ACHN (cell line): ENCODE measurements around the gene ULK2.
A peak's percentile ranks its signal among the peaks of the same experiment; 100 is the strongest.
"Not testable (repeated sequence)": the region's sequence is repeated elsewhere in the genome, so short reads cannot be mapped to it uniquely, and the experiment has no call there.

Source experiments
- DNase-seq: peaks from one replicate; pipeline ENCODE4 v3.0.0-alpha.2; 2015
- in situ Hi-C: cut with HindIII; loops from 2 replicates; pipeline ENCODE4 v1.10.0; 2017; ENCODE audit warnings: low sequenced_read_pairs, low pct_ligation_motif_present, low pct_unique_long_range_greater_than_20kb

The ULK2 gene

DNA sequence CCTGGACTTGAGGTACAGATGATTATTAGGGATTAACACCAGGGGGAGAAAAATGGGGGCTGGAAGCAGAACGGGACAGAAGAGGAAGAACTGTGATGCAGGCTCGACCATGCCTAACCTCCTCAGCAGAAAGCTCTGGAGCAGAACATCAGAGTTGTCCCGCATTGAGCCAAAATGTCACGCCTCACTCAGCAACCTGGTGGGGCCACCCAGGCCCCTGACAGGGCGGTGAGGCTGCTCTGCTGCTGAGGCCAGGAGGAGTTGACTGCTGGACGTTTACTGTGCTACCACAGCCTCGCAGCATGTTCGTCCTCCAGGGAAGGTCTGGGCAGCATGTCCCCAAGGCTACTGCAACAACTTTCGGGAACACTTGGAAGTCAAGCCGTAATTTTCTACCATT lies 6.5 kb upstream of the ULK2 start:
- in situ Hi-C loops = no loop called here
- no peak for DNase-seq

DNA sequence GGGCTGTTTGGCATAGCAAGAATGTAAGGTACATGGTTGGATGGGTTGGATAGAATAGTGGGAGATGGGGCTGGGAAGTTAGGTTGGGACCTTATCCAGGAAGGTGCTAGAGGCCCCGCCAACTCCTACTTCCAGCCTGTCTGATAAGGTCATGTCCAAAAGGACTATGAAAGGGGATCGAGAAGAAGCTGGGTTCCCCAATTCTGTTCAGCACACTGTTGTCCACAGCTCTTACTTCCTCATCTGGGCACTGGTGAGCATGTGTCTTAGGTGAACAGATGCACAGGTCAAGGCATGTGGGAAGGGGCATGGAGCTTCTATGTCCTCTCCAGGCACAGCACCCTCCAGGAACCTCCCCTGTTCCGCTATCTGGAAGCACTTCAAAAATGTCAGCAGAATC lies 5.6 kb upstream of the ULK2 start:
- in situ Hi-C loops = no loop called here
- no peak for DNase-seq

DNA sequence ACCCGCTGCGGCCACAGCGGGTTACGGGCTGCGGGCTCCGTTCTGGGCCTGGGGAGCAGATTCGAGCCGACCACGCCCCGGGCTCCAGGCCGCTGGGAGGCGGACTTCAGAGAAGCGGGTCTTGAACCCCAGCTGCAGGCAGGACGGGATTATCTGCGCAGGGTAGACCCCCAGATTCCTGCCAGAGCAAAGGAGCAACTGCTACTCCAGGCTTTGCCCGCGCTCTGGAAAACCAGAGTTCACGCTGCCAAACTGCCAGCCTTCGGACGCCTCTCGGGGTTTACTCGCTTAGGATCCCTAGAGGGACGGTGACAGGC lies 301 bp upstream of the ULK2 start:
- in situ Hi-C loops = no loop called here
- DNase-seq = no peak

DNA sequence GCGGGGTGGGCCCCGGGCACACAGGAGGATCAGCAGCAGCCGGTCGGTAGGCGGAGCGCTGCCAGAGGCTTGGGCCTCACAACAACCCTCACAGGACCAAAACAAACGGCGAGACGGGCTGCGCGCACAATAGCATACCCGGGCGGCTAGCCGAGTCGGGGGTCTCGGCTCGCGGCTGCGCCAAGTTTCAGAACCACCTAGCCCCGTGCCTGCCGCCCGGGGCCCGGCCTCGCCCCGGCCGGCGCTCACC lies 732 bp downstream of the ULK2 start:
- in situ Hi-C loops = no loop called here
- peak; percentile 66 for DNase-seq

DNA sequence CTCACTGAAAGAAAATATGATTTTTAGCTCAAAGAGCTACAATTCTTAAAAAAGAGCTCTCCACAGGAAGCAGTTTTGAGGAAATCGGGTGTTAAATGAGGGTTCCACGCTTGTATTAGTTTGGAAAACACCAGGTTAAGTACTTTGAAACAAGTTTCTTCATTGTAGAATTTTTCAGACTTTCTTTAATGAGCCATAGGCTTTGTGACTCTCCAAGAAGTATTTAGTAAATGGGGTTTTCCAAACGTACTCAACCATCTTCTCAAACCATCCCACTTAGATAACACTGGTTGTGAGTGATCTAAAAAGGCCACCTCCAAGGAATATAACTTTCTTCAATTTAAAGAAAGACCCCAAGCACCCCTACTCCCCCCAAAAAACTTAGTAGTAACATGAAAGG lies 2.7 kb downstream of the ULK2 start:
- DNase-seq = no peak
- in situ Hi-C loops = no loop called here

DNA sequence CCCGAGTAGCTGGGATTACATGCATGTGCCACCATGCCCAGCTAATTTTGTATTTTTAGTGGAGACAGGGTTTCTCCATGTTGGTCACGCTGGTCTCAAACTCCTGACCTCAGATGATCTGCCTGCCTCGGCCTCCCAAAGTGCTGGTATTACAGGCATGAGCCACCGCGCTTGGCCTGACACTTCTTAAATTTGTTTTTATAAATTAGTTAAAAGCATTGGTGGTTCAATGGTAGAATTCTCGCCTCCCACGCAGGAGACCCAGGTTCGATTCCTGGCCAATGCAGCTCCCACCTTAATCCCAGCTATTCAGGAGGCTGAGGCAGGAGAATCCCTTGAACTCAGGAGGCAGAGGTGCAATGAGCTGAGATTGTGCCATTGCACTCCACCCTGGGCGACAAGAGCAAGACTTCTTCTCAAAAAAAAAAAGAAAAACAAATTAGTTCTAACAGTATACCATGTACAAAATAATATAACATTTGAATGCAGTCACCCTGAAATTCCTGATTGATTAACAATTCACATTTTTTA lies 7.0 kb downstream of the ULK2 start:
- in situ Hi-C loops, DNase-seq: not testable (repeated sequence)

DNA sequence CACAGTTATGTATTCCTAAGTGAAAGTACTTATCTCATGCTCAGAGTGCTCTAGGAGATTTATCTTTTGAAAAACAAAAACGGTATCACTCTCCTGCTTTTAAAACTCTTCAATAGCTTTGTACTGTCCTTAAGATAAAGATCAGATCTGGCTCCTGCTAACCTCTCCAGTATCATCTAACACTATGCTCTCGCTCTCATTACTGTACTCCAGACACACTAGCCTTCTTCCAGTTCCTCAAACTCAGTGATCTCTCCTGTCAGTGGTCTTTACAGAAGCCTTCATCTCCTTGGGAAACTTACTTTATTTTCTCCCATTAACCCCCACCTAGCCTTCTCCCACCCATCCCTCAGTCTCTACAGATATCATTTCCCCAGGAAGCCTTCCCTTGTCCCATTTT lies 10.1 kb downstream of the ULK2 start:
- in situ Hi-C loops = no loop called here
- DNase-seq = no peak

DNA sequence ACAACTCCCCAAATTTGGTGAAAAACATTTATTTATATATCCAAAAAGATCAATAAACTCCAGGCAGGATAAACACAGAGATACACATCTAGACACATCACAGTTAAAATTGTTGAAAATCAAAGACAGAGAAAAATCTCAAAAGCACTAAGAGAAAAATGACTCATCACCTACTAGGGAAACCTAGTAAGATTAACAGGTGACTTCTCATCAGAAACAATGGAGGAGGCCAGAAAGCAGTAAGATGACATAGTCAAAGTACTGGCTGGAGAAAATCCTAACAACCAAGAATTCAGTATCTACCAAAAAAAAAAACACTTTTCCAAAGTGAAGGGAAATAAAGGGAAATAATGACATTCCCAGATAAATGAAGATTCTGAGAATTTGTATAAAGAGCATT lies 33.8 kb downstream of the ULK2 start:
- in situ Hi-C loops = no loop called here
- DNase-seq = no peak

DNA sequence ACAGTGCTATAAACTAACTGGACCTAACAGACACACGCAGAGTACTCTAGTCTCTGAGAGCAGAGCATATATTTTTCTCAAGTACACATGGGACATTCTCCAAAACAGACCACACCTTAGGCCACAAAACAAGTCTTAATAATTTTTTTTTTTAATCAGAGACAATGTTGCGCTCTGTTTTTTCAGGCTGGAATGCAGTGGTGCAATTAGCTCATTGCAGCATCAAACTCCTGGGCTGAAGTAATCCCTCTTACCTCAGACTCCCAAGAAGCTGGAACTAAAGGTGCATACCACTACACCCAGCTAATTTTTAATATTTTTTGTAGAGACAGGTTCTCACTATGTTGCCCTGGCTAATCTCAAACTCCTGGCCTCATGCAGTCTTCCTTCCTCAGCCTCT lies 37.7 kb downstream of the ULK2 start:
- in situ Hi-C loops = no loop called here
- no peak for DNase-seq

DNA sequence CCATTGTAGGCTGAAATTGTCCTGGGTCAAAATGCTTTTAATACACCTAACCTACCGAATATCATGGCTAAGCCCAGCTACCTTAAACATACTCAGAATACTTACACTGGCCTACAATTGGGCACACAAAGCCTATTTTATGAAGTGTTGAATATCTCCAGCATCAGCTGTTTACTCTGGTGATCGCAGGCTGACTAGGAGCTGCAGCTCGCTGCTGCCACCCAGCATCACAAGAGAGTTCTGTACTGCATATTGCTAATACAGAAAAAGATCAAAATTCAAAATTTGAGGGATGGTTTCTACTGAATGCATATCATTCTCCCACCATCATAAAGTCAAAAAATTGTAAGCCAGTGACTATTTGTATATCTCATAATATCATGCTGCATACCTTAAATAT lies 55.3 kb downstream of the ULK2 start:
- in situ Hi-C loops = no loop called here
- peak; percentile 7 for DNase-seq

DNA sequence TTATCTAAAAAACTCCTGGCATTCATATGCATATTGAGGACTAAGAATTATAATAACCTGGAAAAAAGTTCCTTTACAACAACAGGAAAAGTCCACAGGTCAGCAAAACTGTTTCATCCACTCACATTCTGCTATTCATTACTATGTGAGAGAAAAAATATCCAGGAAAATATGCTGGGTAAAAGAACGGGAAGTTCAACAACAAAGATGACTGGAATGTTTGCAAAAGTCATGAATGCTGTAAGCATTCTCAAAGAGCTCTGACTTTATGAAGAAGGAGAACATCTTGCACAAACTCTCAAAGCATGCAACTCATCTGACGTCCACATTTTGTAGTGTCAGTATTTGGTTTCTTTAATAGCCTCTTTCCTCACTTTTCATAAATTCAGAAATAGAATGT lies 62.7 kb downstream of the ULK2 start:
- in situ Hi-C loops = no loop called here
- no peak for DNase-seq

DNA sequence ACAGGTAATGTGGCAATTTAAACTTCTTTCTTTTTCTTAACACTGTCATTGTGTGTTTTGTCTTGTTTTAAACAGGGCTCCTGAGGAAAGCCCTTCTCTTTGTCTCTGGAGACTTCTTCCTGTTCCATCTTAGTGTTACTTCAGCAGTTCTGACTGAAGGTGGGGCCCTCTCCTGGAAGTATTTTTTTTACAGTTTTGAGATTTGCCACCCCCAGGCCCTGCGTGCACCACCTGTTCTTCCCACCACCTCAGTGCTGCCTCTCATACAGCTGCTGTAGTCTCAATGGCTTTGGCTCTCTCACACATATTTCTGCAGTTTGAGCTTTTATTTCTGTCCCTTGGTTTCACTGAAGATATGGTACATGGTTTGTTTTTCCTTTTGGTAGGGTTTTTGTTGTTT lies 67.2 kb downstream of the ULK2 start:
- in situ Hi-C loops = no loop called here
- no peak for DNase-seq

DNA sequence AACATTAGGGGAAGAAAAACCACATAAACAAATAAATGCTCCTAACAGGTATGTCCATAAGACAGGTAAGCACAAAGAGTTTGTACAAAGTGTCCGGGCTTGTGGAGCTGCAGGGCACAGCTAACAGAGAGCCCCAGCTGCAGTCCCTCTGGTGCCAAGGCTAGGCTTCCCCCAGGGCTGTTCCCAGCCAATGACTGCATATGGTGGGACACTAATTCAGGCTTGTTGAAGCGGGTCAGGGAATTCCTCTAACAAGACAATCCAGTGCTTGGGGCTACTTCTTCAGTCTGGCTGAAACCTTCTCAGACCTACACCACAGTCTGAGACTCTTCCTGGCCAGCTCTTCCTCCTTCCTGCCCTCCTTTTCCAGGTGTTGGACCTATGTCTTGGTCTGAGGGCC lies 67.9 kb downstream of the ULK2 start:
- DNase-seq = no peak
- in situ Hi-C loops = no loop called here

DNA sequence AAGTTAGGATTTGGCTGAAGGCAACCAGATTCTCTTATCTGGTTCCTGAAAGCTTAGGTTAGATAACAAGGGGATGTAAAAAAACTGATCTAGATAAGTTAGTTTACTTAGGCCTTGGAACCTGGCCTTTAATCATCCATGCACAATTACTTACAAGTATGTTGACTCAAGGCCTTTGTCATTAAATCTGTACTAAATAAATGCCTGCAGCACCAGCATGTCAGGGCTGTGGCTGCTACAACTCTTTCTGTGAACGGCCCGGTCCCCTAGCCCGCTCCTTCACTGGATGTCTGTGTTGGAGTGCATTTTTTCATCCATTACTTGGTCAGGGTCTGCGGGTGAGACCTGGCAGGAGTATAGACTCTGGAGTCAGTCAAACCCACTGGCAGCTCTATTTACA lies 71.3 kb downstream of the ULK2 start:
- in situ Hi-C loops = no loop called here
- DNase-seq = no peak

DNA sequence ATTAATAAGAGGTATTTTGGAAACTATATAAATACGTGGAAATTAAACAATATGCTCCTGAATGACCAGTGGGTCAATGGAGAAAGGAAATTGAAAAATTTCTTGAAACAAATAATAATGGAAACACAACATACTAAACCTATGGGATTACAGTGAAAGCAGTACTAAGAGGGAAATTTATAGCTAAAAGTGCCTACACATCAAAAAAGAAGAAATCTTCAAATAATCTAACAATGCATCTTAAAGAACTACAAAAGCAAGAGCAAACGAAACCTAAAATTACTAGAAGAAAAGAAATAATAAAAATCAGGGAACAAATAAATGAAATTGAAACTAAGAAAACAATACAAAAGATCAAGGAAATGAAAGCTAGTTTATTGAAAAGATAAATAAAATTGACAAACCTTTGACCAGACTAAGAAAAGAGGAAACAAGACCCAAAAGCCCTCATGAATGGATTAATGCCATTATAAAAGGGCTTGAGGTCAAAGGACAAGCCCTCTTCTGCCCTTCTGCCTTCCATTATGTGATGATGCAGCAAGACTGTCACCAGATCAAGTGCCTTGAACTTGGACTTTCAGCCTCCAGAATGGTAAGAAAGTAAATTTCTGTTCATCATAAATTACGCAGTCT lies 75.7 kb downstream of the ULK2 start:
- no peak for DNase-seq
- in situ Hi-C loops = no loop called here

DNA sequence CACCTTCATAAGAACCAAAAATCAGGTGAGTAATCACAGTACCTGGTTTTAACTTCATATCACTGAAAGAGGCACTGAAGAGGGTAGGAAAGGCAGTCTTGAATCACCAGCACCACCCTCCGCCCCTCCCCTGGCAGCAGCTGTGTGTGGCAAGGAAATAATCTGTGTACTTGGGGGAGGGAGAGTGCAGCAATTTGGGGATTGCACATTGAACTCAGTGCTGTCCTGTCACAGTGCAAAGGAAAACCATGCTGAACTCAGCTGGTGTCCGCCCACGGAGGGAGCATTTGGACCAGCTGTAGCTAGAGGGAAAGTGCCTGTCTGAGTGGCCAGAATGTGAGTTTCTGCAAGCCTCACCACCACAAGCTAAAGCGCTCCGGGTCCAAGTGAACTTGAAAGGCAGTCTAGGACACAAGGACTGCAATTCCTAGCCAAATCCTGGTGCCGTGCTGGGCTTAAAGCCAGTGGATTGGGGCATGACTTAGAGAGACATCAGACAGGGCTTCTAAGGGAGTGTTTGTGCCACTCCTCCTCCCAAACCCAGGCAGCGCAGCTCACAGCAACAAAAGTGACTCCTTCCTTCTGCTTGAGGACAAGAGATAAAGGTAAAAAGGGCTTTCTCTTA lies 79.9 kb downstream of the ULK2 start:
- in situ Hi-C loops = no loop called here
- no peak for DNase-seq

DNA sequence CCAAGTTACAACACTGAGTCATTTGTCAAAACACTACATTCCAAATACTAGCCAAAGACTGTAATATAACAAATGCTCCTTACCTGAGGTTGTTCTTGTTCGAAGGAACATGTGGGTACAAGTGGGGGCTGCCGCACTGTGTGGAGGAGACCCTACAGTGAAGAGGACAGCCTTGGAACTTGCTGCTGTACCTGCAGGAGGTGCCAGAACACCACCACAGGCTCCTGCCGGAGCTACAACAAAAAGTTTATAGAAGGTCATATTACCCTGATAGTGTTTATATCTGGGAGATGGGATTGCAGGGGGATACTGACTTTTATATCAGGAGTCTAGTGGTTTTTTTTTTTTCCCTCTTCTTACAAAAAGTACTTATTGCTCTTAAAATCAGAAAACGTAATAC lies 81.9 kb downstream of the ULK2 start:
- no peak for DNase-seq
- in situ Hi-C loops = no loop called here

DNA sequence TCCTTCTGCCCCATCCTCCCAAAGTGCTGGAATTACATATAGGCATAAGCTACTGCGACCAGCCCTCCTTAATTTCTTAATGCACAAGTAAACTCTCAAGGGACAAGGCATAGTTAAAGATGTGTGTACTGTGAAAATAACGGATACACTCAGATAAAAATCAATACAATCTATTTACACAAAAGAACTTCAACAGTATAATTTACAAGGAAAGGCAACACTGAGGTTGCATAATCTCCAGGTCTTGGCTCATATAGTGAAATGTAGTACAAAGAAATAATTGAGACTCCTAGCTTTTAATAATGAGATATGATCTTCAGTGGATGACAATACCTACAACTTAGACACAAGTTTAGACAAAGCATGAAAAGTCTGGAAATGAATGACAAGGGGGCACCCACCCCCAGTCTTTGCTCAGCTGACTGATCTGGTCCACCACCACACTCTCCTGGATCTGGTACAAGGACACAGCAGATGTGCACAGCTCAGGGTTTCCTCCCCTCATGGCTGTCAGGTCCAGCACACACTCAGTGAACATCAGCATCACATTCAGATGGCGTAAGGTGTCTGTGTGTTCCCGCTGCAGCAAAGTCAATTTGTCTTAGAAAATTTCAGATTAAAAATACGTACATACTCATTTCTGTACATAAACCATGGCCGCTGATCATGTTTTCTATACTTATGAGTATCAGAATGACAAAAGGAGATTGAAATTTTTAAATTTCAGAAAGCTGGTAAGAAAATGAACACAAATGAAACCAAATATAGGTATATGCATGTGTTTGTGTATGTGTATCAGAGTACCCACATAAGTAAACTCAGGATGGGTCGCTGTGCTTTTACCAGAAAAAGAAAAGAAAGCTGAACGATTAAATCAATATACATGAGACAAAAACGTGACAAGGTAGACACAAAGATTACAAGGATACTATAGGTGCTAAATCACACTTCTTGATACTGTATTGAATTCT lies 86.0 kb downstream of the ULK2 start:
- in situ Hi-C loops = no loop called here
- no peak for DNase-seq

DNA sequence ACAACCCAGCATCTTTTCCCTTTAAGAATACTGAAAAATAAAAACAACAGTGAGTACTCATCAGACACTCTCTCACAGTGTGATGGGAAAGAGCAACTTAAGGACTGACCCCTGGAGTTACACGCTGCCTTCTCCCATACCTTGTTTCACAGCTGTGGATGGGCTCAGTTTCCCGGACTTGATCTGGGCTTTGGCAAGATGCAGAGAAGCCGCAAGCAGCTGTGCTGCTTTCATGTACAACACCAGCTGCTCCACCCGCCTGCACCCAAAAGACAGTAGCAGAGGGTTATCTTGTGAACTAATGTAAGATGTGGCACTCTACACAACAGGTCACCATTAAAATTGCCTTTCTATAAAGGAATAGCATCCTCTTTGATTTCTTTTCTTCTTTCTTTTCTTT lies 86.9 kb downstream of the ULK2 start:
- no peak for DNase-seq
- in situ Hi-C loops = no loop called here

DNA sequence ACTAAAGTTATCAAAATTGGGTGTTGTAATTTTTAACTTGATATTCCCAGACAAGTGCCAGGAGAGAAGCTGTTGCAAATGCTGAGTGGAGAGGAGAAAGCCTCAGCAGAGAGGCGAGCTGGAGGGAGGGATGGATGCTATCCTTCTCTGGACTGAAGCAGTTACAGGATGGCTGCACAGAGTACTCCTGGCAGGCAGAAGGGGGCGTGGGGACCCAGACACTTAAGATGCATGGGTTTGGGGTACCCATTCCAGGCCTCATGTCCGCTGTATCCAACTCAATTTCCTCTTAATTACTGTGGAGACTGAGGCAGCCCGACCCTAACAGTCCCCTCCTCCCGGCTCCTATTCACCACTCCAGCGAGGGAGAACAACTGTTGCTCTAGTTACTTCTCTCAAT lies 94.2 kb downstream of the ULK2 start:
- in situ Hi-C loops = no loop called here
- no peak for DNase-seq
